Measurements from ENCODE around the gene CCDC9B. TPM values are rescaled to one million over a fixed set of nuclear protein-coding genes. Genes with fewer than 3 reads are reported as not detected.

CCDC9B gene
- total RNA-seq, 1 donor from 2014 or later, result 71.4 TPM

- DNase-seq, result no peak
- no peak for TF ChIP-seq CTCF (IDR thresholded peaks at IDR 0.05)
- no peak overlapping the region for H3K4me3 ChIP-seq
- H3K9me3 ChIP-seq, result no peaks in the 10 kb centered on the region
- intact Hi-C loops (cut with DNase I), result no loop called here
- no peaks in the 10 kb centered on the region for H3K27me3 ChIP-seq (ENCODE audit: low read depth)
- H3K4me1 ChIP-seq, result peaks cover 20% of the 10 kb centered on the region
- H3K27ac ChIP-seq, result no peak overlapping the region
- H3K36me3 ChIP-seq, result no peaks in the 10 kb centered on the region
- ATAC-seq, result no peak
These were observed 23.5 kb upstream of the CCDC9B start for GRCh38 chr15:40364251-40364650.

GRCh38 chr15:40363611-40364010 lies 22.9 kb upstream of the CCDC9B start:
- Histone ChIP-seq H3K27me3 (ENCODE audit: low read depth) (no peaks in the 10 kb centered on the region), H3K4me1 (peaks cover 26% of the 10 kb centered on the region), H3K4me3 (no peak overlapping the region), H3K27ac (no peak overlapping the region), H3K9me3 (no peaks in the 10 kb centered on the region), H3K36me3 (no peaks in the 10 kb centered on the region)
- ATAC-seq (no peak), DNase-seq (no peak)
- intact Hi-C loops (cut with DNase I), result no loop called here
- TF ChIP-seq CTCF (IDR thresholded peaks at IDR 0.05), result no peak

- peaks cover 18% of the 10 kb centered on the region for H3K4me1 ChIP-seq
- H3K4me3 ChIP-seq, result no peak overlapping the region
- H3K36me3 ChIP-seq, result no peaks in the 10 kb centered on the region
- ATAC-seq (no peak), DNase-seq (no peak)
- no peak for TF ChIP-seq CTCF (IDR thresholded peaks at IDR 0.05)
- intact Hi-C loops (cut with DNase I), result no loop called here
- no peaks in the 10 kb centered on the region for H3K9me3 ChIP-seq
- no peaks in the 10 kb centered on the region for H3K27me3 ChIP-seq (ENCODE audit: low read depth)
- no peak overlapping the region for H3K27ac ChIP-seq
These were observed 20.9 kb upstream of the CCDC9B start for GRCh38 chr15:40361640-40362039.

DNA sequence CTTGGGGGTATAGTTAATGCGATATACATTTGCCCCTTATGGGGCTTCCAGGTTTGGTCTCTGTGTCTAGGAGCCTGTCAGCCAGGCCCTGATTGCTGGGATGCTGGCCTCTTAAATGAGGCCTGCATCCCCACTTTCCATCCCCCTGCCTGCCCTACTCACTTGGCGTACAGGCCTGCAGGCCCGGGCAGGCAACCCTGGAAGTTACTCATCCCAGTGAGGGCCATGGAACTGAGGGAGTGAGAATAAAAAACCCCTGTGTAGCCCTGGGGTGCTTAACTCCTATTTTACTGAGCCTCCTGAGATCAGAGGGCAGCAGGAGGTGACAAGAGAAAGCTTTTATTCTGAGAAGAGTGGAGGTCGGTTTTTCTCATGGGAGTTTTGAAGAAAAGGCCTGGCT lies 19.3 kb upstream of the CCDC9B start:
- no peak for ATAC-seq
- Histone ChIP-seq H3K4me3 (no peak overlapping the region), H3K9me3 (no peaks in the 10 kb centered on the region), H3K36me3 (no peaks in the 10 kb centered on the region), H3K27ac (no peak overlapping the region), H3K4me1 (peaks cover 15% of the 10 kb centered on the region), H3K27me3 (ENCODE audit: low read depth) (no peaks in the 10 kb centered on the region)
- no peak for TF ChIP-seq CTCF (IDR thresholded peaks at IDR 0.05)
- intact Hi-C loops (cut with DNase I), result no loop called here
- no peak for DNase-seq

GRCh38 chr15:40358471-40359353 lies 18.0 kb upstream of the CCDC9B start:
- H3K36me3 ChIP-seq, result no peaks in the 10 kb centered on the region
- intact Hi-C loops (cut with DNase I), result no loop called here
- H3K4me1 ChIP-seq, result peaks cover 15% of the 10 kb centered on the region
- H3K27ac ChIP-seq, result no peak overlapping the region
- ATAC-seq, result peak; percentile 4 to 49
- peak overlapping the region; percentile 67 for H3K4me3 ChIP-seq
- no peak for DNase-seq
- TF ChIP-seq CTCF (IDR thresholded peaks at IDR 0.05), result peak; percentile 8
- no peaks in the 10 kb centered on the region for H3K27me3 ChIP-seq (ENCODE audit: low read depth)
- H3K9me3 ChIP-seq, result no peaks in the 10 kb centered on the region
